Lung (tissue), 12 donors: ENCODE results near the gene SRRM4. TPM values are rescaled to one million over a fixed set of nuclear protein-coding genes. Genes with fewer than 3 reads are reported as not detected.

ENCODE experiments used
- ATAC-seq: fragments of 200-7000 bp; cut with Tn5 transposase; one replicate; pipeline ENCODE4 v1.9.1; 2020; ENCODE audit warnings: moderate number of reproducible peaks; ENCODE audit not compliant: insufficient read depth, low FRiP score
- DNase-seq, 3 donors: peaks; one replicate each; pipeline ENCODE4 v3.0.0-alpha.2; 2013 to 2017
- H3K27ac ChIP-seq, 2 donors: one replicate each; pipeline ENCODE4 v1.5.1; 2013; ENCODE audit warnings: mild to moderate bottlenecking in 2 of 2, moderate library complexity in 2 of 2, control low read depth in 1 of 2, inconsistent platforms in 1 of 2, low read depth in 1 of 2, low read length in 1 of 2
- H3K27me3 ChIP-seq, 3 donors: one replicate each; pipeline ENCODE4 v1.5.1; 2013; ENCODE audit warnings: low read length in 2 of 3; ENCODE audit not compliant: control insufficient read depth in 3 of 3, insufficient read depth in 3 of 3
- H3K36me3 ChIP-seq, 4 donors: one replicate each; pipeline ENCODE4 v1.5.1; 2013; ENCODE audit warnings: low read length in 4 of 4, mild to moderate bottlenecking in 1 of 4, moderate library complexity in 1 of 4; ENCODE audit not compliant: control insufficient read depth in 4 of 4, insufficient read depth in 4 of 4
- H3K4me1 ChIP-seq, 5 donors: one replicate each; pipeline ENCODE4 v1.5.1; 2013; ENCODE audit warnings: low read length in 5 of 5, mild to moderate bottlenecking in 2 of 5, moderate library complexity in 1 of 5; ENCODE audit not compliant: control insufficient read depth in 5 of 5, insufficient read depth in 5 of 5
- H3K4me3 ChIP-seq: one replicate; pipeline ENCODE4 v1.5.1; 2013; ENCODE audit warnings: mild to moderate bottlenecking, control low read depth, moderate library complexity
- H3K9ac ChIP-seq, 2 donors: one replicate each; pipeline ENCODE4 v1.5.1; 2013; ENCODE audit warnings: low read length in 2 of 2, control low read depth in 1 of 2; ENCODE audit not compliant: insufficient read depth in 1 of 2
- H3K9me3 ChIP-seq, 4 donors: one replicate each; pipeline ENCODE4 v1.5.1; 2013; ENCODE audit warnings: low read length in 3 of 4, mild to moderate bottlenecking in 1 of 4, moderate library complexity in 1 of 4; ENCODE audit not compliant: control insufficient read depth in 4 of 4, insufficient read depth in 3 of 4
- WGBS, 2 donors: extraction: QIAGEN DNeasy Blood & Tissue Kit; methylation state at CpG; one replicate each; pipeline ENCODE4 v1.1.7; 2013; 5-methylcytosine and 5-hydroxymethylcytosine counted together
- polyA plus RNA-seq, 2 donors: library from polyadenylated mRNA; stranded (reverse); fragments of 200-250 nt; gene quantifications; one replicate each; pipeline ENCODE4 v1.2.1, GENCODE V29; 2013
- total RNA-seq, 2 donors: library from RNA; depleted of rRNA in 1 of 2; stranded (reverse); fragments of >200 nt in 1 of 2; gene quantifications; one replicate each; pipeline ENCODE4 v1.2.1, GENCODE V29; 2014 to 2021
- TF ChIP-seq, protein P1 (sequence below): IDR thresholded peaks from 2 replicates; pipeline ENCODE4 v1.5.1; 2012; ENCODE audit warnings: mild to moderate bottlenecking; ENCODE audit errors: control extremely low read depth, extremely low read depth
- donor health status: control.
- donor health status: control.
- donor health status: Bipolar disorder and iron deficiency.
- donor health status: healthy.
- donor health status: DM: yes; HTN: yes; CAD: no.

Gene SRRM4
- total and polyA plus RNA-seq, 4 donors, result 0.01 to 0.20 (median 0.03) TPM

DNA sequence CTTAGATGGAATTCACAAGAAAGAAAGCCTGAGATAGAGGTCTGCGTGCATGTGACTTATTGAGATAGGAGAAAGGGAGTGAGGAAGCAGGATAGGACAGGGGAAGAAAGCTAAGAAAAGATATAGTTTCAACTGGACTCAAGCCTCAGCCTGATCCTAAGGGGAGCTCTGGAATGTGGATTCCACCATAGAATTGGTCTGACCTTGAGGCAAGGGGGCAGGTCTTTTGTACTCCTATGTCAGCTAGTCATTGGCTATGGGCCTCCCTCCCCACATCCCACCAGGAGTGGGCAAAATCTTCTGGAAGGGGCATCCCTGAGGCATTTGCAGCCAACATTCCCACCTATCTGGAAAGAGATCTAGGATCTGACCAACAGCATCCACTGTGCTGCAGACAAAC, 108.9 kb downstream of the SRRM4 start:
- no peak overlapping the region for H3K9ac ChIP-seq
- TF ChIP-seq, protein P1, sequence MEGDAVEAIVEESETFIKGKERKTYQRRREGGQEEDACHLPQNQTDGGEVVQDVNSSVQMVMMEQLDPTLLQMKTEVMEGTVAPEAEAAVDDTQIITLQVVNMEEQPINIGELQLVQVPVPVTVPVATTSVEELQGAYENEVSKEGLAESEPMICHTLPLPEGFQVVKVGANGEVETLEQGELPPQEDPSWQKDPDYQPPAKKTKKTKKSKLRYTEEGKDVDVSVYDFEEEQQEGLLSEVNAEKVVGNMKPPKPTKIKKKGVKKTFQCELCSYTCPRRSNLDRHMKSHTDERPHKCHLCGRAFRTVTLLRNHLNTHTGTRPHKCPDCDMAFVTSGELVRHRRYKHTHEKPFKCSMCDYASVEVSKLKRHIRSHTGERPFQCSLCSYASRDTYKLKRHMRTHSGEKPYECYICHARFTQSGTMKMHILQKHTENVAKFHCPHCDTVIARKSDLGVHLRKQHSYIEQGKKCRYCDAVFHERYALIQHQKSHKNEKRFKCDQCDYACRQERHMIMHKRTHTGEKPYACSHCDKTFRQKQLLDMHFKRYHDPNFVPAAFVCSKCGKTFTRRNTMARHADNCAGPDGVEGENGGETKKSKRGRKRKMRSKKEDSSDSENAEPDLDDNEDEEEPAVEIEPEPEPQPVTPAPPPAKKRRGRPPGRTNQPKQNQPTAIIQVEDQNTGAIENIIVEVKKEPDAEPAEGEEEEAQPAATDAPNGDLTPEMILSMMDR, result no peak
- peaks cover 0 to 2% (median 0%) of the 10 kb centered on the region in 4 donors for H3K9me3 ChIP-seq
- no peaks in the 10 kb centered on the region for H3K36me3 ChIP-seq
- H3K27ac ChIP-seq, result no peak overlapping the region
- no peak for ATAC-seq
- DNase-seq, result no peak
- WGBS, 2 donors, result 86% methylated on average over 1 of the region's 1 CpG; no CpG with 5 or more reads in 1 of the 2 donors
- H3K4me1 ChIP-seq, result no peaks in the 10 kb centered on the region
- no peak overlapping the region for H3K4me3 ChIP-seq
- peaks cover 0 to 12% (median 0%) of the 10 kb centered on the region in 3 donors for H3K27me3 ChIP-seq

DNA sequence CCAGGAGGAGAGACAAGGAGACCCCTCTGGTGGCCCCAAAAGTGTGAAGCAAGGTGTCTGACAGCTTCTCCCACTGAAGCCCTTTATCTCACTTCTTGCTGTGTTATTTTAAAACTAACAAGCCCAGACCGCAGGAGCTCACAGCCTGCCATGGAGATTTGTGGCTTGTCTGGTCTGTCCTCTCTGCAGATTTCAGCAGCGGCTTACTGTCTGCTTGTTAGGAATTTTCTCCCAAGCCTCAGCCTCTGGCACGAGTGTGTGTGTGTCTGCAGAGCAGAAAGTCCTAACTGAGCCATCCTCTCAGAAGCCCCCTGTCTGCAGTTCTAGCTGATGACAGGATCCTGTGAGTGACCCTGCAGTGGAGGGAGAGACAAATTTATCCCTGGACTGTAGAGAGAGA, 109.5 kb downstream of the SRRM4 start:
- H3K36me3 ChIP-seq, result no peaks in the 10 kb centered on the region
- no peak for ATAC-seq

DNA sequence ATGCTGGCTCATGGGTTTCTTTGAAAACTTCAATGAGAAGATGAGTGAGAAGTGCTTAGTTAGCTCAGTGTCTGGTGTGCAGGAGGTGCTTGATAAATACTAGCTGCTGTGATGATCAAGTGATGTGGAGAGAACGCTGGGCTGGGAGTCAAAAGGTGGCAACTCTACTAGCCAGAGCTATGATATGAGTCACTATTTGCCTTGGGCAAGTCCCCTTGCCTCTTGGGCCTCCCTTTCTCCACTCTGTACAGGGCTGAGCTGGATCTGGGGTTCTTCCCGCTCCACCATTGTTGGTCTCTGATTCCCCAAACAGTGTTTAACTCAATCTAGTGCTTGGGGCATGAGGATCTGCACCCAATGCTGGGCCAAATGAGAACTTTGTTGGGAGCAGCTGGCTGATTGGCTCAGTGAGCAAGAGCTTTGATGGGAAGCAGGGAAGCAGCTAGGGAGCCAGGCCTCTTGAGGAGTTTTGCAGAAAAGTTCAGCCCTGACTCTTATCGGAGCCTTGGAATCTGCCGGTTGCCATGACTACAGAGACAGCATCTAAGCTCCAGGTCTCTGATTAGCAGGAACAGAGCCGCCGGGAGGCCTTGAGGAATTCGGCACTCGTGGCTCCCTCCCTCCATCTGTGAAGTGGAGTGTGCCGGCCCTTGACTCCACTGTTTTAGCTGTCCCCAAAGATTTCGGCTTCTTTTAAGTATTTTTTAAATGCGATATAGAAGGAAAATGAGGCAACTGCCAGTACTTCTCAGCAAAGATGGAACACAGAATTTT, 115.3 kb downstream of the SRRM4 start:
- H3K4me1 ChIP-seq, result peaks cover 0 to 1% (median 0%) of the 10 kb centered on the region in 5 donors
- 28 to 38% methylated on average over 11 of the region's 11 CpGs for WGBS, 2 donors
- H3K36me3 ChIP-seq, result no peaks in the 10 kb centered on the region
- no peaks in the 10 kb centered on the region for H3K27me3 ChIP-seq
- TF ChIP-seq, protein P1, result no peak
- H3K27ac ChIP-seq, result no peak overlapping the region
- H3K4me3 ChIP-seq, result no peak overlapping the region
- no peak for ATAC-seq
- no peak overlapping the region for H3K9ac ChIP-seq
- DNase-seq, result peak; percentile 13 to 19 (median 15)
- peaks cover 0 to 7% (median 3%) of the 10 kb centered on the region in 4 donors for H3K9me3 ChIP-seq

More for the DNA sequence above, 109.5 kb downstream of the SRRM4 start:
- Histone ChIP-seq H3K4me1 (no peaks in the 10 kb centered on the region), H3K9ac (no peak overlapping the region), H3K27me3 (peaks cover 0 to 12% (median 0%) of the 10 kb centered on the region in 3 donors), H3K4me3 (no peak overlapping the region), H3K27ac (no peak overlapping the region), H3K9me3 (peaks cover 0 to 2% (median 0%) of the 10 kb centered on the region in 4 donors)
- DNase-seq, result no peak
- TF ChIP-seq, protein P1, result no peak
- 15 to 28% methylated on average over 3 of the region's 3 CpGs for WGBS, 2 donors
